Kidney glomerular epithelial cell (primary cell): ENCODE data around the gene TOPAZ1.

ENCODE experiments used
- DNase-seq: peaks from one replicate; lab custom pipeline; 2025; lab: John Stamatoyannopoulos, UW

TOPAZ1 gene

DNA sequence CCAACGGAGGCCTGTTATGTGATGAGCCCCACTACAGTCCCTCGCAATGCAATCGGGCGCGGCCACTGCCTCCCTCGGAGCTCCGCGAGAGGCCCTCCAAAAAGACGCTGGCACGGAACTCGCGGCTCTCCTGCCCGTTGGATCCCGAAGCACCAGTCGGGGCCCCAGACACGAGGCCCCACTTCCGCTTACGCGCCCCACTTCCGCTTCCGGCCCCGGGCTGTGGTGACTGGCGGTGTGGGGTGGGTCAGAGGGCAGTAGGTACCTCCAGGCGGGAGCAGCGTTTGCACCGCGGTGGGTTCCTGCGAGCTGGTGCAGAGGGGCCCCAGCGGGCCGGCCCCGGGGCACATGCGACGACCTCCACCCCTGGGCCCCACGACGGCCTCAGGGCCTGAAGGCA, at the start of gene TOPAZ1:
Gene TOPAZ1, plus strand, starts transcription at position 181 of the 400 bp plus-strand sequence. Its CDS starts 168 bp downstream, at position 349.
- DNase-seq = no peak

DNA sequence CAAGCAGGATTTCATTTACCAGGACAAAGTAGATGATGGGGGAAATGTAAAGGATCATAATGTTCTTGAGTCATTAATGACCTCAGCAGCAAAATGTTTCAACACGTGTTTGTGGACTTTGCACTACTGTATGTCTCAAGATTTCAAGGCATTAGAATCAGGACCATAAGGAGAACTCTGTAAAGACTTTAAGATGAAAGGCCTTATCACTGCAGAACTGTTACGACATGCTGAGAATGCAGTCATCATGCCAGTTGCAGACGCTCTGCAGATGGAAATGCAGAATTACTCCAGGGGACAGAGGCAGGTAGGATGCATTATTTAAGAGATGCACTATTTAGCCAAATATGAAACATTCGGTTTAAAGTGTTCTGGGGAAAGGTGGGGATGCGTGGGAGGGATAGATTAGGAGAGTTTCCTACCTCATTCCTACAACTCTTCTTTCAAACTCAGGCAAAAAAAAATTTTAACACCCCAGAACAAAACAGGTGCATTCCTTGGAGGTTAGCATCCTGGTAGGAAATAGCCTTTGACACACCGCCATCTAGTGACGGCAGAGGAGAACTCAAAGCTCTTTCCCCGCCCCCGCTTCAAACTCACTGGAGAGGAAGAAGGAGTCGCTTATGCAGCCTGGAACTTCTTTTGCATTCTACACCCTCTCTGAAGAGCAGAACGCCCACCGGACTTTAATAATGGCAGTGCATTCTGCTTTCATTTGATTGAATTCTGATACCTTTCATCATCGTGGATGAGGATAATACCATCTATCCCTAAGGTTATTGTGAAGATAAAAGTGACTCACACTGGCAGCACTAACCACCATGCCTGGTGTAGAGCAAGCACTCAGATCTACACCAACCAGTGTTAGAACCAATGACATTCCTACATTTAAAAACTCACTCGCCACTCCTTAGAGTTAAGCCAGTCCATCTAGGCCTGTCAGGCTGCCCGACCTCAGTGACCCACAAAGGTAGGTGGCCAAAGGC, 43.1 kb upstream of the TOPAZ1 start:
- DNase-seq = peak; percentile 63

DNA sequence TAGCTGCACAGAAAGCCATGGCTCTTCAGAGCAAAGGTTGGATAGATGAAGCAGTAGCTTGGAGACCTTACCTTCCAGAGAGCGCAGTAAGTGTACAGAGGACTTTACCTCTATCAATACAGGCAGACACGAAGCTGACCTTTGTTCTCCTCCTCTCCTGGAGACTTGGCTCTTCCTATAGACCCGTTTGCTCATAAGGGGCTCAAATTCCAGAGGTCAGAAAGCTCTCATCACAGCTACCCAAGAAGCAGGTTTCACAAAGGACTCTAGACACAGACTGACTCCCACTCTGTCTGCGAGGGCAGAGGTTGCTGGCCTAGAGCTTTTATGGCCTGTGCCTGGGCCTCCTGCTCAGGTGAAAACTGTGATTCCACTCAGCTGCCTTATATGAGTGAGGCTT, 35.4 kb upstream of the TOPAZ1 start:
- DNase-seq = no peak

GRCh38 chr3:44206862-44207652, 34.6 kb upstream of the TOPAZ1 start:
- no peak for DNase-seq

GRCh38 chr3:44208086-44208485, 33.6 kb upstream of the TOPAZ1 start:
- DNase-seq = peak; percentile 2

DNA sequence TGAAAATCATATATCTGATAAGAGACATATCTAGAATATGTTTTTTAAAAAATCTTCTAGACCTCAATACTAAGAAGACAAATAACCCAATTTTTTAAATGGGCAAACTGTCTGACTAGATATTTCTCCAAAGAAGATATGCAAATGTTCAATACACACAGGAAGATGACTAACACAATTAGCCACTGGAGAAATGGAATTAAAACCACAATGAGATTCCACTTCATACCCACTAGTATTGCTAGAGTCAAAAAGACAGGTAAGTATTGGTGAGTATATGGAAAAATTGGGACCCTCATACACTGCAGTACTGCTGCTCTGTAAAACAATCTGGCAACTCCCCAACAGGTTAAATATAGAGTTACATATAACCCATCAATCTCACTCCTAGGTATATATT, 33.1 kb upstream of the TOPAZ1 start:
- DNase-seq = no peak

DNA sequence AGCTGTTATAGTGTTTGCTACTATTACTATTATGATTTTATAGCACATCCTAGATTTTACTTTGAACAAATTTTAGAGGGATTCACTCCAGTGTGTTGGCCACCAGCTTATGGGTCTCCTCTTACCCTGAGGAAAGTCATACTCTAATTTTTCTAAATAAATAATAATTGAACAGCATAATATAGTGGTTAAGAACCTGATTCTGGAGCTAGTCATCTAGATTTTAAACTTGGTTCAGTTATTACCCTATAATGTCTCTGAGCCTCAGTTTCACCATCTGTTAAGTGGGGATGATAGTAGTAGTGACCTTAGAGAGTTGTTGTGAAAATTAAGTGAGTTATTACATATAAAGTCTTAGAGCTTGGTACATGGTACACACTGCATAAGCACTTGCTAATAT, 30.7 kb upstream of the TOPAZ1 start:
- DNase-seq = no peak

GRCh38 chr3:44222337-44222736, 19.3 kb upstream of the TOPAZ1 start:
- no peak for DNase-seq

- DNase-seq = no peak
Measured at GRCh38 chr3:44223299-44223698, 18.4 kb upstream of the TOPAZ1 start.

DNA sequence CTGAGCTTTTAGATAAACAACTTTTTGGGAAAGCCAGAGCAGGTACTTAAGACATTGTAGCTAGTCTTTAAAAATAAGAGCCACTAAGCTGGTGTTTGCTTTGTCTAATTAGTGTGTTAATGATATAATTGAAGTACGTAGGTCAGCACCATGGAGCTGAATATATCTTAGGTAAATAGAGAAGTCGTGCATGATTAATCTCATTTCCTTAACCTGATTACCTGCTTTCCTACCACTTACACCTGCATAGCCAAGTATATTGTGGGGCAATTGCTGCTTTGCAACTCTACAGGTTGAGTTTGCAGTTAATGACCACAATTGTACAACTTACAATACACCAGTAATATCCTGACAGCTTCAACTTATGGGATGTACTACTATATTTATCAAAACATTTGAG, 17.6 kb upstream of the TOPAZ1 start:
- DNase-seq = no peak

DNA sequence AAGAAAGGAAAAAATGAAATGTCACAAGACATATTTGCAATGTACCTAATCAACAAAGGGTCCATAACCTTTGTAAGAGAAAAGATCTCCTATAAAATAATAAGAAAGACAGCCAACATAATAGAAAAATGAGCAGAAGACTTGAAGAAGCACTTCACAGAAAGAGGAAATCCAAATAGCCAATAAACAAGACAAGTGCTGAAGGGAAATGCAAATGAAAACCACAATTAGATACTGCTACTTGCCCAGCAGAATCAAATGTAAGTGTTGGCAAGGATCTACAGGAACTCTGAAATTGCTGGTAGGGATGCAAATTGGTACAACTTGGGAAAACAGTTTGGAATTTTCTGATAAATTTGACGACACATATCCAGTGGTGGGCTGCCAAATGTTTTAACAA, 15.1 kb upstream of the TOPAZ1 start:
- DNase-seq = no peak

- DNase-seq = no peak
Measured at GRCh38 chr3:44227632-44228031, 14.1 kb upstream of the TOPAZ1 start.

GRCh38 chr3:44228900-44229299, 12.8 kb upstream of the TOPAZ1 start:
- no peak for DNase-seq

GRCh38 chr3:44232407-44232806, 9.3 kb upstream of the TOPAZ1 start:
- DNase-seq = no peak

GRCh38 chr3:44234648-44235268, 6.9 kb upstream of the TOPAZ1 start:
- DNase-seq = no peak

- peak; percentile 85 for DNase-seq
Measured at GRCh38 chr3:44235604-44236484, 5.8 kb upstream of the TOPAZ1 start.

DNA sequence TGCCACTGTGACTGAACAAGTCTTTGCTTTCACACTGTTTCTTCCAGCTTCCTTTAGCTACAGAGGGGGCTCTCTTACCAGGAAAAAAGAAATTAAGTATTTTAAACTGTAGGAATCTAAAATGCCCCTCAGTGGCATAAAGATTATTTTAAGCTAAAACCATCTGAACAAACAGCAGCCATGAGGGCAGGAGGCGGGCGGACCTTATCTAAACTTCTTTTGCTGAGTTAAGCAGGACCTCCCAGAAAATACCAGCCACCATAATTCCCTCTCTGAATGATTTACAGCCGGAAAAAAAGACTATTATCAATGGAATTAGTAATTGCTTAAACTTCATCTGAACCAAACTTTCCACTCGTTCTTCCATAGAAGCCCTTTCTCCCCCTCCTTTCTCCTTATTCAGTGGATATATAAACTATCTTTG, 5.2 kb upstream of the TOPAZ1 start:
- DNase-seq = no peak

DNA sequence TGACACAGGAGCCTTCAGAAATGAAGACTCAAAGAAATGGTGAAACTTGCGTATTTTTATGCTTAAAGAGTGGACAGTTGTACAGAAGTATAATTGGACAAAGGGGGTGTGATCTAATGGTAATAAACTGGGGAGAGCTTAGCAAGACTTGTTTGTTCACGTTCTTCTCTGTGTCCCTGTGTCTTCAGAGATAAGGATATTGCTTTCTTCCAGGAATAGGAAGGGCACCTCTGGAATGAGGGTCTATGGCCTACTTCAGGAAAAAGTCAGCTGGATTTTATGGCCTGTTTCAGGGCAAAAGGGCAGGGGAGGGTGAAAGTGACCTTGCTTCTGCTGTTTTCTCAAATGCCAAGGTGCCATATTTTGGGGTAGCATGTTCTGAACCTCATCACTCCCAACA, 4.5 kb upstream of the TOPAZ1 start:
- no peak for DNase-seq

- no peak for DNase-seq
Measured at GRCh38 chr3:44237665-44238064, 4.0 kb upstream of the TOPAZ1 start.

- DNase-seq = no peak
Measured at GRCh38 chr3:44238889-44239288, 2.8 kb upstream of the TOPAZ1 start.

DNA sequence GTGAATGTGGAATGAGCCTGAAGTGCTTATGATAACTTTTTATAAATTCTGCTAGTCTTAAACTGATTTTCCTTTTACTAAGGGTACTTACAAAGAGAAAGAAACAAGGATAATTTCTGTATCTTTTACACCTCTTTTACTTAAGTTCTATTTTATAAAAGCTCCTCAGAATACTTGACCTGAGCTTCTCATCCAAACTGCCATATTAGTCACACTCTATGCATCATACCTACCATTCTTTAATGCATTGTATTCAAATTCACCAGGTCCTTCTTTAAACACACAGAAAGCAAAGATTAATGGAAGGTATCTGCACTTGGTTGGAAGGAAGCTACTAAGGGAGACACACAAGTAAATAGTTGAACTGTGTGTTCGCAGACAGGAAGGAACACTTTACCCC, 1.6 kb upstream of the TOPAZ1 start:
- DNase-seq = no peak
